ENCODE data around the gene STPG3.

DNA sequence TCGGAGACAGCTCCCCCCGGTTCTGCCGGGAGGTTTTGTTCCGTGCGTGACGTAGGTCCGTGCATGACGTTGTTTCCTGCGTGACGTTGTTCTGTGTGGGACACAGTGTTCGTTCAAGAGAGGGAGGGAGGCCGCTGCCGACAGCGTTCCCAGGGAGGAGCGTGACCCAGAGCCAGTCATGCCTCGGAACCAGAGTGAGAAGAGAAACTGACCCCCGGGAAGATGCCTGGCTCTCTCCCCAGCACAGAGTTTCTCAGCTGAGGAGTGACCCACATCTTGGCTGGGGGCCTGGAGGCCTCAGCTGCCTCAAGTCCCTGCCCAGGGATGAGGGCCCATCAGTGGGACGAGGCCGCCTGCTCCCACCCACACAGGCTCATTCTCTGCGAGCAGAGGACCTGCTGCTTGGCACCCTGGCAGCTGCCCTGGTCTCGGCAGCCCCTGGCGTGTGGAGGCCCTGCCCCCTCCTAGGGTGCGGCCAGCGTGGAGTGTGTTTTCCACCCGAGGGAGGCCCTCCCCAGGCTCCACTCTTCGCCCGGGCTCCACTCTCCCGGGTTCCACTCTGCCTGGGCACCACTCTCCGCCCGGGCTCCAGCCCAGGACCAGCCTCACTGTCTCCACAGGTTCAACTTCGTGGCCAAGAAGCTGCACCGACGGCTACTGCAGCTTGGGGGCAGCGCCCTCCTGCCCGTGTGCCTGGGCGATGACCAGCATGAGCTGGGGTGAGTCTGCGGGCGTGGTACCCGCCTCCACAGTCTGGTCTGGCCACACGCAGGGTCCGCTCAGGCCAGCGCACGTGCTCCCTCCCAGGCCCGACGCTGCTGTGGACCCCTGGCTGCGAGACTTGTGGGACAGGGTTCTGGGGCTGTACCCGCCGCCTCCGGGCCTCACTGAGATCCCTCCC is 37.7 kb upstream of the STPG3 start:
- TF ChIP-seq CTCF (IDR thresholded peaks at IDR 0.05) (no peak), POLR2AphosphoS5 (IDR thresholded peaks at IDR 0.05; ENCODE audit: insufficient read depth in 1 of 2, low read depth in 1 of 2) (no peak)

Data from vagina (tissue), 2 donors.